Stomach (tissue), 9 donors: ENCODE measurements around the gene CYP27A1. TPM values are rescaled to one million over a fixed set of nuclear protein-coding genes. Genes with fewer than 3 reads are reported as not detected.

ENCODE experiments used
- DNase-seq, 2 donors: peaks; one replicate each; pipeline versions ENCODE4 v3.0.0 to v3.0.0-alpha.2; 2013 to 2019
- H3K27ac ChIP-seq, 5 donors: fragments of 200-600 bp in 4 of 5; sonication (generic) in 4 of 5; one replicate each; pipeline ENCODE4 v1.5.1; 2013 to 2019; ENCODE audit warnings: mild to moderate bottlenecking in 1 of 5, moderate library complexity in 1 of 5
- H3K27me3 ChIP-seq, 3 donors: fragments of 200-600 bp; sonication (generic); one replicate each; pipeline ENCODE4 v1.5.1; 2017 to 2019; ENCODE audit warnings: mixed run types in 1 of 3
- H3K36me3 ChIP-seq, 4 donors: fragments of 200-600 bp; sonication (generic); 1 replicate in 3 of 4; 2 replicates in 1 of 4; pipeline ENCODE4 v1.5.1; 2016 to 2019
- H3K4me1 ChIP-seq, 4 donors: fragments of 200-600 bp; sonication (generic); one replicate each; pipeline ENCODE4 v1.5.1; 2016 to 2019
- H3K4me3 ChIP-seq, 4 donors: fragments of 200-600 bp; sonication (generic) in 3 of 4; one replicate each; pipeline ENCODE4 v1.5.1; 2016 to 2019; ENCODE audit warnings: mild to moderate bottlenecking in 1 of 4
- H3K9me3 ChIP-seq, 4 donors: fragments of 200-600 bp; sonication (generic); one replicate each; pipeline ENCODE4 v1.5.1; 2016 to 2019
- EP300 ChIP-seq: sonication (generic); formaldehyde crosslinking; IDR thresholded peaks from one replicate; pipeline ENCODE4 v1.6.1; 2017; ENCODE audit warnings: antibody characterized with exemption
- POLR2A ChIP-seq, 4 donors: fragments of 450-650 bp; IDR thresholded peaks; one replicate each; pipeline ENCODE4 v1.6.1; 2016; ENCODE audit warnings: antibody characterized with exemption in 4 of 4, control low read depth in 2 of 4, mild to moderate bottlenecking in 1 of 4, moderate library complexity in 1 of 4
- POLR2AphosphoS5 ChIP-seq, 3 donors: sonication (generic); formaldehyde crosslinking; IDR thresholded peaks; one replicate each; pipeline ENCODE4 v1.6.1; 2016; ENCODE audit warnings: antibody characterized with exemption in 3 of 3
- WGBS, 5 donors: extraction: QIAGEN DNeasy Blood & Tissue Kit in 3 of 5; methylation state at CpG; one replicate each; pipeline versions ENCODE4 v1.1.5 to v1.1.7; 2013 to 2018; 5-methylcytosine and 5-hydroxymethylcytosine counted together
- intact Hi-C: fragments of 100-400 bp; cut with DNase I; formaldehyde crosslinking; loops from one replicate; pipeline ENCODE4 v1.15.1; 2023; ENCODE audit warnings: low total_unique reads
- polyA plus RNA-seq, 3 donors: library from polyadenylated mRNA; stranded (reverse); fragments of 200-250 nt; gene quantifications; one replicate each; pipeline ENCODE4 v1.2.3, GENCODE V29; 2013
- total RNA-seq, 5 donors: library from RNA; depleted of rRNA; stranded (reverse); fragments of >200 nt; gene quantifications; one replicate each; pipeline versions ENCODE4 v1.1.0 to v1.2.3, GENCODE V29; 2014 to 2016
- TF ChIP-seq, protein P1 (sequence below), 7 experiments: fragments of 450-650 bp in 4 of 7; fragments of 200-600 bp in 3 of 7; sonication (generic) in 3 of 7; IDR thresholded peaks; one replicate each; pipeline ENCODE4 v1.5.1; 2016 to 2019; ENCODE audit warnings: antibody characterized with exemption in 7 of 7, control low read depth in 2 of 7, mild to moderate bottlenecking in 1 of 7
- donor health status: healthy with polysubstance abuse.
- donor health status: Bipolar disorder and iron deficiency.
- donor health status: healthy.

Gene CYP27A1
- total and polyA plus RNA-seq, 8 donors = 4.4 to 546 (median 13.6) TPM

DNA sequence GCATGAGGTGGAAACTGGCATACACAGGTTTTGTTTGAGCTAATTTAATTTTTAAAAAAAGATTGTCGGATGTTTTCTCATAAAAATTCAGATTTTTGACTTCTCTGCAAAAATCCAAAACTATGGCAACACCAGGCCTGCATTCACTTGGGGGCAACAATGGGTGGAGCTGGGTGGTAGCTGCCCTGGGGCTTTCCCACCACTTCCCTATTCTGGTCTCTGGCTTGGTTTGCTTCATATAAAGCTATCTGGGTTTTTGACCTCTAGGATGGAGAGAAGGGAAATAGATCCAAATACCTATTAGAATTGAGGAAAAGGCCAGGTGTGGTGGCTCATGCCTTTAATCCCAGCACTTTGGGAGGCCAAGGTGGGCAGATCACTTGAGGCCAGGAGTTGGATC is 5.5 kb upstream of the CYP27A1 start:
- TF ChIP-seq EP300 (no peak), POLR2A (IDR thresholded peaks at IDR 0.05) (no peak), POLR2AphosphoS5 (IDR thresholded peaks at IDR 0.05) (no peak)
- TF ChIP-seq, protein P1, sequence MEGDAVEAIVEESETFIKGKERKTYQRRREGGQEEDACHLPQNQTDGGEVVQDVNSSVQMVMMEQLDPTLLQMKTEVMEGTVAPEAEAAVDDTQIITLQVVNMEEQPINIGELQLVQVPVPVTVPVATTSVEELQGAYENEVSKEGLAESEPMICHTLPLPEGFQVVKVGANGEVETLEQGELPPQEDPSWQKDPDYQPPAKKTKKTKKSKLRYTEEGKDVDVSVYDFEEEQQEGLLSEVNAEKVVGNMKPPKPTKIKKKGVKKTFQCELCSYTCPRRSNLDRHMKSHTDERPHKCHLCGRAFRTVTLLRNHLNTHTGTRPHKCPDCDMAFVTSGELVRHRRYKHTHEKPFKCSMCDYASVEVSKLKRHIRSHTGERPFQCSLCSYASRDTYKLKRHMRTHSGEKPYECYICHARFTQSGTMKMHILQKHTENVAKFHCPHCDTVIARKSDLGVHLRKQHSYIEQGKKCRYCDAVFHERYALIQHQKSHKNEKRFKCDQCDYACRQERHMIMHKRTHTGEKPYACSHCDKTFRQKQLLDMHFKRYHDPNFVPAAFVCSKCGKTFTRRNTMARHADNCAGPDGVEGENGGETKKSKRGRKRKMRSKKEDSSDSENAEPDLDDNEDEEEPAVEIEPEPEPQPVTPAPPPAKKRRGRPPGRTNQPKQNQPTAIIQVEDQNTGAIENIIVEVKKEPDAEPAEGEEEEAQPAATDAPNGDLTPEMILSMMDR (IDR thresholded peaks at IDR 0.05) = no peak
- no peak for DNase-seq
- intact Hi-C loops = no loop called here
- Histone ChIP-seq H3K4me3 (no peak overlapping the region), H3K27ac (no peak overlapping the region), H3K27me3 (peaks cover 0 to under 1% (median 0%) of the 10 kb centered on the region in 3 donors), H3K4me1 (peaks cover 8 to 11% (median 9%) of the 10 kb centered on the region in 4 donors), H3K36me3 (no peaks in the 10 kb centered on the region), H3K9me3 (peaks cover 0 to 13% (median 4%) of the 10 kb centered on the region in 4 donors)
- 93 to 97% (median 94%) methylated on average over 1 of the region's 1 CpG for WGBS, 5 donors

DNA sequence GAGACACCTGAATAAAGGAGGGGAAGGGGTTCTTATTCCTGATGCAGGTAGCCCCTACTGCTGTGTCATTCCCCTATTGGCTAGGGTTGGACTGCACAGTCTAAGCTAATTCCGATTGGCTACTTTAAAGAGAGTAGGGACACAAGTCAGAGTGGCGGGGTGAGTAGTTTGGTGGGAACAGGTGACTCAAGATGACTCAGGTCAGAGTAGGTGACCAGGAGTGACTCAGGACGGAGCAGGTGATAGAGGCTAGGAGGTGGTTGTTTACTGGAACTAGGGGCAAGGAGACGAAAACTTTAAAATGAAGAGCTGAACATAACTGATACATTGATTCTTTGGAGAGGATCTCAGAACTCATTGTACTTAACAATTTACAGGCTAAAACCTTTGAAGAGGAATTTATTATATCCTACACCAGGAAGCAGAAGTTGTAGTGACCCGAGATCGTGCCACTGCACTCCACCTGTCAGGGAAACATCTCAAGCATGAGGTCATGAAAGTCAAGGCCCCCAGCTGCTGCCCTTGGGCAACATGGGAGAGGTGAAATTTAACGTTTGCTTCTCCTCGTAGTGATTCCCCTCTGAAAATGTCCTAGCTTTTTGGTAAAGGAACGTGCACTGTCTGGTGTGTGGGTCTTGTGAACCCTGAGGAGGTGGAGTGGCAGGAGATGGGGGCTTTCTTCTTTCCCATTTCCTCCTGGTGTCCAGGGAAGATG is 4.5 kb upstream of the CYP27A1 start:
- no peak overlapping the region for H3K4me3 ChIP-seq
- H3K27me3 ChIP-seq = peaks cover 0 to 10% (median 9%) of the 10 kb centered on the region in 3 donors
- H3K27ac ChIP-seq = no peak overlapping the region
- intact Hi-C loops = no loop called here
- H3K9me3 ChIP-seq = peaks cover 0 to 13% (median 4%) of the 10 kb centered on the region in 4 donors
- H3K36me3 ChIP-seq = no peaks in the 10 kb centered on the region
- H3K4me1 ChIP-seq = peaks cover 12 to 20% (median 14%) of the 10 kb centered on the region in 4 donors
- 93 to 96% (median 96%) methylated on average over 9 of the region's 9 CpGs for WGBS, 5 donors
- no peak for DNase-seq
- no peak for TF ChIP-seq POLR2A (IDR thresholded peaks at IDR 0.05)
- TF ChIP-seq POLR2AphosphoS5 (IDR thresholded peaks at IDR 0.05) = no peak
- no peak for TF ChIP-seq EP300
- TF ChIP-seq, protein P1 (IDR thresholded peaks at IDR 0.05) = no peak

DNA sequence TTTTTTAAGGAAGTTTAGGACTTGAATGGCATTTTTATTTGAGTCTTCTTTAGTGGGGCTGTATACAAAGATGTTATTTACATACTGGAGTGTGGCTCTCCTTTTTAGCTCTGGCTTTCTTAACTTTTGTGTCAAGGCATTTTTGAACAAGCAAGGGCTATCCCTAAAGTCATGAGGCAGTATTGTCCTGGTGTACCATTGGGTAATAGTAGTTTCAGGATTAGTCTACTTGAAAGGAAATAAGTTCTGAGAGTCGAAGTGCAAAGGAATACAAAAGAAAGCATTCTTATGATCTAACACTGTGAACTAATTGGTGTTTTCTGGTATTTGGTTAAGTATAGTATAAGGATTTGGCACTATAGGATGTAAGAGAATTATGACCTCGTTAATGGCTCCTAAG is 1.9 kb upstream of the CYP27A1 start:
- Histone ChIP-seq H3K27me3 (peaks cover 0 to 11% (median 10%) of the 10 kb centered on the region in 3 donors), H3K27ac (no peak overlapping the region), H3K4me3 (no peak overlapping the region), H3K4me1 (peaks cover 12 to 42% (median 19%) of the 10 kb centered on the region in 4 donors), H3K36me3 (no peaks in the 10 kb centered on the region), H3K9me3 (peaks cover 0 to 13% (median 4%) of the 10 kb centered on the region in 4 donors)
- no peak for TF ChIP-seq POLR2A (IDR thresholded peaks at IDR 0.05)
- TF ChIP-seq, protein P1 (IDR thresholded peaks at IDR 0.05) = no peak
- TF ChIP-seq POLR2AphosphoS5 (IDR thresholded peaks at IDR 0.05) = no peak
- TF ChIP-seq EP300 = no peak
- intact Hi-C loops = no loop called here
- no peak for DNase-seq
- WGBS, 5 donors = 45 to 86% (median 82%) methylated on average over 2 of the region's 2 CpGs

DNA sequence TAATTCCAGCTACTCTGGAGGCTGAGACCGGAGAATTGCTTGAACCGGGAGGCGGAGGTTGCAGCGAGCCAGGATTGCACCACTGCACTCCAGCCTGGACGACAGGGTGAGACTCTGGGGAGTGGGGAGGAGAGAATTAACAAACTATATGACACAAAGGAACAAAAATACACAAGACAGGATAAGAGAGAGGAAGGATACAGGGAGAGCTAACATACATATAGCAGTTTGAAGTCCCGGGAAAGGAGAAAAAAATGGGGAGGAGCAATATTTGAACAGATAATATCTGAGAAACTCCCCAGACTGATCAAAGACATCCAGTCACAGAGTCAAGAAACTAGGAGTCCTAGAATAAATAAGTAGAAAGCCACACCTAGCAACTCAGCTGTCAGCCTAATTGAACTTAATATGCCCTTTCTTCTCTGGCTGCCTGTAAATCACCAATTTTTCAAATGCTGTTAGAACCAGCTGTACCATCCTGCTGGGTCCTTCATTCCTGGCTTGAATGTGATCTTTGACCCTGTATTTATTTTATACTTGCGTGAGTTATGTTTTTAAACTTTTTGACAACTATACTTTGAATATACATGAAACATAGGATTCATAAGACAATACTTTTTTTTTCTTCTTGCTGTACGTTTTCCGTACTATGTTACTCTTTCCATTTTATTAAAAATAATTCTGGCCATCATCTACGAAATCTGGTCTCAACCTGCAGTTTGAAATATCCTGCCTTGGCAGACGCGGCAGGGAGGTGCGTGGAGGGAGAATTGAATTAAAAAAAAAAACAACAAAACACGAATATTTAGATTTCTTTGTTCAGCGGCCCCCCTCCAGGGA is 876 bp upstream of the CYP27A1 start:
- DNase-seq = peak in 1 of 2 donors; percentile 66
- H3K27ac ChIP-seq = peak overlapping the region; percentile 68 to 87 (median 78)
- peaks cover 0 to 11% (median 10%) of the 10 kb centered on the region in 3 donors for H3K27me3 ChIP-seq
- H3K4me3 ChIP-seq = peak overlapping the region; percentile 64 to 70 (median 66)
- H3K36me3 ChIP-seq = no peaks in the 10 kb centered on the region
- intact Hi-C loops = no loop called here
- H3K4me1 ChIP-seq = peaks cover 12 to 45% (median 22%) of the 10 kb centered on the region in 4 donors
- H3K9me3 ChIP-seq = peaks cover 0 to 13% (median 4%) of the 10 kb centered on the region in 4 donors
- TF ChIP-seq EP300 (no peak), POLR2A (IDR thresholded peaks at IDR 0.05) (no peak), POLR2AphosphoS5 (IDR thresholded peaks at IDR 0.05) (no peak)
- TF ChIP-seq, protein P1 (IDR thresholded peaks at IDR 0.05) = no peak
- 31 to 40% (median 34%) methylated on average over 15 of the region's 15 CpGs for WGBS, 5 donors
